Activated naive CD4-positive, alpha-beta T cell treated with anti-CD3 and anti-CD28 coated beads, Interleukin-2, amount 10 ng/mL, durations not matched to agents 7 days and 5 days (primary cell): Measurements from ENCODE around the gene CPNE4.
"Not testable (repeated sequence)": the region's sequence is repeated elsewhere in the genome, so short reads cannot be mapped to it uniquely, and the experiment has no call there.

Experiments used
- CTCF ChIA-PET: fragments of 350-600 bp; sonication (Branson Sonifier 250); formaldehyde crosslinking; loops from one replicate; lab custom pipeline; 2021; ENCODE audit warnings: antibody characterized with exemption; lab: Charles Lee
- DNase-seq: peaks from one replicate; pipeline ENCODE4 v3.0.0-alpha.2; 2020
- H3K27ac Mint-ChIP-seq: one replicate; pipeline ENCODE4 v1.8.0; 2021; ENCODE audit warnings: mild to moderate bottlenecking, moderate library complexity, mixed read lengths
- H3K27me3 Mint-ChIP-seq: one replicate; pipeline ENCODE4 v1.8.0; 2021; ENCODE audit warnings: mild to moderate bottlenecking, mixed read lengths
- H3K36me3 Mint-ChIP-seq: one replicate; pipeline ENCODE4 v1.8.0; 2021; ENCODE audit warnings: mixed read lengths
- H3K4me1 Mint-ChIP-seq: one replicate; pipeline ENCODE4 v1.8.0; 2021; ENCODE audit warnings: mixed read lengths
- H3K4me3 Mint-ChIP-seq: one replicate; pipeline ENCODE4 v1.8.0; 2021; ENCODE audit warnings: mild to moderate bottlenecking, moderate library complexity, mixed read lengths
- H3K9me3 Mint-ChIP-seq: one replicate; pipeline ENCODE4 v1.8.0; 2021; ENCODE audit warnings: mixed read lengths

Gene CPNE4

GRCh38 chr3:131900891-131901290, 133.9 kb downstream of the CPNE4 start:
- Mint-ChIP-seq H3K27ac (no peak overlapping the region), H3K9me3 (no peaks in the 10 kb centered on the region), H3K27me3 (no peaks in the 10 kb centered on the region), H3K36me3 (no peaks in the 10 kb centered on the region), H3K4me1 (no peaks in the 10 kb centered on the region), H3K4me3 (no peak overlapping the region)
- no peak for DNase-seq
- CTCF ChIA-PET, result no interaction called here

DNA sequence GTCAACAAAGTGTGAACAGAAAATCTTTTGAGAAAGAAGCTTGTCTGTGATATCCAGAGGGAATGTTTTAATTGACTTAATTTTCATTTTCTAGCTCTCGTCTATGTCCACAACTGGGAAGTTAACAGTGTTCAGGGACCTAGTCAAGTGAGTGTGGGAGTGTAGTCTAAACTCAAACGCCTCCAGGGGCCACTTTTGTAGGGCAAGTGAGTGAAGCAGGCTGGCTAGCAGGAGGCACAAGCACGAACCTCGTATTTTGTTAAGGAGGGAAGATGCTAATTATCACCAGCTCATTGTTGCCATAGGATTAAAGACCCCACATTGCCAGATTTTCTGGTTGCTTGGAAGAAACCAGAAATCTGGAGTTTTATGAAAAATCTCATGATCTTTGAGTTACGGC, 135.8 kb downstream of the CPNE4 start:
- no peaks in the 10 kb centered on the region for H3K4me1 Mint-ChIP-seq
- no peaks in the 10 kb centered on the region for H3K36me3 Mint-ChIP-seq
- no peak overlapping the region for H3K4me3 Mint-ChIP-seq
- CTCF ChIA-PET, result no interaction called here
- no peaks in the 10 kb centered on the region for H3K9me3 Mint-ChIP-seq
- DNase-seq, result no peak
- no peak overlapping the region for H3K27ac Mint-ChIP-seq
- H3K27me3 Mint-ChIP-seq, result no peaks in the 10 kb centered on the region

DNA sequence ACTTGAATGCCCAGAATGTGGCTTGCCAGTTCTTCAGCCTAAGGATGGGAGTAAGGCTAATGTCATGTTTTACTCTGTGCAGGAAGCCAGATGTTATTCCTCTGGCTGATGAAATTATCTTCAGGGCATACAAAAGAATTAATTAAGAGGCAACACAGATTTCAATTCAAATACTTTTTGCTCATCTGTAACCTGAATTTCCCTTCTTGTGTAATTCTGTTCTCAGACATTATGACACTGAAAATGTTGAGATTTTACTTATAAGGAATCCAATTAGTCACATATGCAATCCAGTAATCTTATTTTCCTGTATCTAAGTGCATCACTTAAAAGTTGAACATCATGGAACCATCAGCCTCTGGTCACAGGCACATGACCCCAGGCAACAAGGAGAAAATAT, 136.5 kb downstream of the CPNE4 start:
- H3K9me3 Mint-ChIP-seq, result no peaks in the 10 kb centered on the region

DNA sequence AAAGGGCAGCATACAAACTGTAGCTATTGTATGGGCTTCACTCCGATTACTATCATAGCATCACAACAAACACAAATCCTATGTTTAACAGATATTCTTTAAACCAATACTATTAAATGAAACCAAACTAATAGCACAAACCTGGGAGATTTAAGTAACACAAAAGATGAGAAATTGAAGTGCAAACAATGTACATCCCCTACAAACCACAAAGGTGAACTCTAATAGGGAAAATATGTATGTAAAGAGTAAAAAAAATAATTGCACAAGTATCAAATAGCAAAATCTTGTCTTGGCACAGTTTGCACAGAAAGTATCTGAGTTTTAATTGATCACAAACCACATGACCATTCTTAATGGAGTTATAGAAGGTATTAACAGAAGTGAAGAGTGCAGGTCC, 138.5 kb downstream of the CPNE4 start:
- Mint-ChIP-seq H3K9me3 (no peaks in the 10 kb centered on the region), H3K4me1 (no peaks in the 10 kb centered on the region), H3K36me3 (no peaks in the 10 kb centered on the region), H3K4me3 (no peak overlapping the region), H3K27me3 (no peaks in the 10 kb centered on the region), H3K27ac (no peak overlapping the region)
- DNase-seq, result no peak
- CTCF ChIA-PET, result no interaction called here

More for the DNA sequence above, 136.5 kb downstream of the CPNE4 start:
- H3K27me3 Mint-ChIP-seq, result no peaks in the 10 kb centered on the region
- H3K4me1 Mint-ChIP-seq, result no peaks in the 10 kb centered on the region
- no peak overlapping the region for H3K27ac Mint-ChIP-seq
- H3K36me3 Mint-ChIP-seq, result no peaks in the 10 kb centered on the region
- H3K4me3 Mint-ChIP-seq, result no peak overlapping the region
- CTCF ChIA-PET, result no interaction called here
- no peak for DNase-seq

- H3K4me3 Mint-ChIP-seq, result no peak overlapping the region
- H3K4me1 Mint-ChIP-seq, result no peaks in the 10 kb centered on the region
- no peaks in the 10 kb centered on the region for H3K9me3 Mint-ChIP-seq
- H3K27me3 Mint-ChIP-seq, result no peaks in the 10 kb centered on the region
- H3K27ac Mint-ChIP-seq, result no peak overlapping the region
- CTCF ChIA-PET, result no interaction called here
- H3K36me3 Mint-ChIP-seq, result no peaks in the 10 kb centered on the region
- no peak for DNase-seq
Measured at GRCh38 chr3:131895766-131896165, 139.0 kb downstream of the CPNE4 start.

GRCh38 chr3:131892331-131892730, 142.5 kb downstream of the CPNE4 start:
- H3K4me3 Mint-ChIP-seq, result no peak overlapping the region
- H3K4me1 Mint-ChIP-seq, result no peaks in the 10 kb centered on the region
- H3K9me3 Mint-ChIP-seq, result no peaks in the 10 kb centered on the region
- H3K36me3 Mint-ChIP-seq, result no peaks in the 10 kb centered on the region
- CTCF ChIA-PET, result interaction anchor here (1.2 kb wide), 1 partner anchor 22 kb away, joined by 3 read pairs; no protein-coding TSS in a partner anchor
- H3K27me3 Mint-ChIP-seq, result no peaks in the 10 kb centered on the region
- no peak for DNase-seq
- no peak overlapping the region for H3K27ac Mint-ChIP-seq

DNA sequence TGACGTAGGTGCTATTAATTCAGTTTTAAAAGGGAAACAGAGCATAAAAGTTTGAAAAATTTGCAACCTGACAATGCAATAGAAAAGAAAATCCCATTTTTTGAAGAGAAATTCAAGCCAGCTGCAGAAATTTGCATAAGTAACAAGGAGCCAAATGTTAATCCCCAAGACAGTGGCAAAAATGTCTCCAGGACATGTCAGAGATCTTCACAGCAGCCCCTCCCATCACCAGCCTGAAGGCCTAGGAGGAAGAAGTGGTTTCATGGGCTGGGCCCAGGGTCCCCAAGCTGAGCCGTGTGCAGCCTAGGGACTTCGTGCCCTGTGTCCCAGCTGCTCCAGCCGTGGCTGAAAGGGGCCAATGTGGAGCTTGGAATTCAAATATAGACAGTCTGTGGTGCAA, 148.9 kb downstream of the CPNE4 start:
- H3K27ac Mint-ChIP-seq, result peak overlapping the region; percentile 25

DNA sequence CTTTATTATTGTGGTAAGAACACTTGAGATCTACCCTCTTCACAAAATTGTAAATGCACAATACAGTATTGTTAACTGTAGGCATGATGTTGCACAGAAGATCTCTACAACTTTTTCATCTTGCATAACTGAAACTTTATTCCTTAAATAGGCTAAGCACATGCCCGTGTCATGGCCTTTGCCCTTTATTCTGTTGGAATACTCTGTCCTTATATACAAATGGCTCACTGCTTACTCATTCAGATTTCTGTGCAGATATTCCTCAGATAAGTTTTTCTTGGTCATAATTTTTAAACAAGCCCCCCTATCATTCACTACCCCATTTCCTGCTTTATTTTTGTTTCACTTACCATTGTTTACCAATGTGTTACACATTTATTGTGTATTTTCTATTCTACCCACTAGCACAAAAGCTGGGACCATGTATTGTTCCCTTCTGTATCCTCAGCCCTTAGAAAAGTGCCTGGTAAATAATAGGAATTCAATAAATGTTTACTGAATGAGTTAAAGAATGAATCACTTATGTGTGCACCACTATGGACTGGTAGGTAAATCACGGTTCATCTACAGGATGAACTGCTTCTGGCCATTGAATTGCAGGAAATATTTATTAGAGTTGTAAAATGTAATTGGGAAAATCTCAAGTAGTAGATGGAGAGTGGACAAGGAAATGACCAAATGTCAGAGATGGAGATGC, 151.0 kb downstream of the CPNE4 start:
- H3K27ac Mint-ChIP-seq, result no peak overlapping the region
- H3K36me3 Mint-ChIP-seq, result no peaks in the 10 kb centered on the region
- no peaks in the 10 kb centered on the region for H3K27me3 Mint-ChIP-seq
- H3K9me3 Mint-ChIP-seq, result no peaks in the 10 kb centered on the region
- DNase-seq, result no peak
- no peak overlapping the region for H3K4me3 Mint-ChIP-seq
- CTCF ChIA-PET, result no interaction called here
- H3K4me1 Mint-ChIP-seq, result no peaks in the 10 kb centered on the region

More for the DNA sequence above, 148.9 kb downstream of the CPNE4 start:
- H3K27me3 Mint-ChIP-seq, H3K4me1 Mint-ChIP-seq, H3K9me3 Mint-ChIP-seq, H3K4me3 Mint-ChIP-seq, CTCF ChIA-PET, H3K36me3 Mint-ChIP-seq, DNase-seq: not testable (repeated sequence)

GRCh38 chr3:131883086-131883485, 151.7 kb downstream of the CPNE4 start:
- no peaks in the 10 kb centered on the region for H3K4me1 Mint-ChIP-seq
- H3K4me3 Mint-ChIP-seq, result no peak overlapping the region
- H3K27ac Mint-ChIP-seq, result no peak overlapping the region
- no peaks in the 10 kb centered on the region for H3K9me3 Mint-ChIP-seq
- H3K27me3 Mint-ChIP-seq, result no peaks in the 10 kb centered on the region
- H3K36me3 Mint-ChIP-seq, result no peaks in the 10 kb centered on the region
- no peak for DNase-seq
- CTCF ChIA-PET, result no interaction called here

GRCh38 chr3:131881777-131882176, 153.0 kb downstream of the CPNE4 start:
- CTCF ChIA-PET, result no interaction called here

GRCh38 chr3:131880948-131881347, 153.9 kb downstream of the CPNE4 start:
- Mint-ChIP-seq H3K4me1 (no peaks in the 10 kb centered on the region), H3K27me3 (no peaks in the 10 kb centered on the region), H3K9me3 (no peaks in the 10 kb centered on the region), H3K36me3 (no peaks in the 10 kb centered on the region), H3K4me3 (no peak overlapping the region), H3K27ac (no peak overlapping the region)
- CTCF ChIA-PET, result no interaction called here
- no peak for DNase-seq

More at GRCh38 chr3:131881777-131882176, 153.0 kb downstream of the CPNE4 start:
- Mint-ChIP-seq H3K9me3 (no peaks in the 10 kb centered on the region), H3K36me3 (no peaks in the 10 kb centered on the region), H3K27ac (no peak overlapping the region), H3K27me3 (no peaks in the 10 kb centered on the region), H3K4me3 (no peak overlapping the region), H3K4me1 (no peaks in the 10 kb centered on the region)
- no peak for DNase-seq

DNA sequence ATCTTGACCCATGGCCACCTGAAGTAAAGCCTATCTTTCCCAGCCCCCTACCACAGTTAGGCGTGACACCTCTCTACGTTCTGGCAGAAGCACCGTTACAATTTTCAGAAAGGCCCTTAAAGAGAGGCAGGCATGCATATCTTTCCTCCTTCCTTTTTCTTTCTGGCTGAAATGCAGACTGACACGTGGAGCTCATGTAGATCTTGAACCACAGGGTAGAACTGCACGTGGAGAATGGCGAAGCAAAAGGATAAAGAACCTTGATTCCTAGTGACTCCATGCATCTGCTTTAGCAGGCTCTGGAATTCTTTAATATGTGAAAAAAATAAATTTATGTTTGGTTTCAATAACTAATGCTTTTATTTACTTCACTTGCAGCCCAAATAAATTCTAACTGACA, 166.6 kb downstream of the CPNE4 start:
- Mint-ChIP-seq H3K27ac (no peak overlapping the region), H3K36me3 (no peaks in the 10 kb centered on the region), H3K4me3 (no peak overlapping the region), H3K9me3 (no peaks in the 10 kb centered on the region), H3K4me1 (no peaks in the 10 kb centered on the region), H3K27me3 (no peaks in the 10 kb centered on the region)
- CTCF ChIA-PET, result no interaction called here
- DNase-seq, result no peak

DNA sequence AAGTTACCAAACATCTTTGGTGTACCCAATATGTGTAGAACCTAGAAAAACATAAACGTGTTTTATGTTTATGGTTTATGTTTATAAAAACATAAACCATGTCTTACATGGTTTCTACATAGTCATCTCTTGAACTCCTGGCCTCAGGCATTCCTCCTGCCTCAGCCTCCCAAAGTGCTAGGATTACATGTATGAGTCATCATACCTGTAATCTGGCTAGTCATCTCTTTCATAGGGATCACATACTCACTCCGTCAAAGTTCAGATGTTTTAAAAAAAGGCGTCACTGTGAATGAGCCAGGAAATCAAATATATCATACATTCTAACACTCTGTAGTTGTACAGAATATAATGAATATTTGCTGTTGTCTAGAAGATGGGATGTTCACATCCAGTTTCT, 178.6 kb downstream of the CPNE4 start:
- Mint-ChIP-seq H3K36me3 (no peaks in the 10 kb centered on the region), H3K4me1 (no peaks in the 10 kb centered on the region), H3K27ac (no peak overlapping the region), H3K27me3 (no peaks in the 10 kb centered on the region), H3K9me3 (no peaks in the 10 kb centered on the region), H3K4me3 (no peak overlapping the region)
- CTCF ChIA-PET, result no interaction called here
- DNase-seq, result no peak

DNA sequence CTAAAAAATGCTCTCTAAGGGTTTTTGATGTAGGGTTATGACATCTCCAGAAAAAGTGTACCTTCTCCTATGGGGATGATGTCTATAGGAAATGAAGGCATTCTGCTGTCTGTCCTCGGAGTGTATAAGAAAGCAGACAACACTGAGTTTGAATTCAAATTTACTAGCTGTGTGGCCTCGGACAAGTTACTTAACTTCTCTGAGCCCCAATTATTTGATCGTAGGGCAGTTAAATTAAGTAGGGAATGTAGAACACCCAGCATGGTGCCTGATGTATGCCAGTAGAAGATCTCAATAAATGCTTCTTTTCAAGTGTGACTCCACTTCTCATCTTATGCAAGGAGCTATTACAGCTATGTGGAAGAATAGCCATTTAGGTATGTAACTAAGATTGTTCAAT, 184.6 kb downstream of the CPNE4 start:
- H3K4me1 Mint-ChIP-seq, result no peaks in the 10 kb centered on the region

DNA sequence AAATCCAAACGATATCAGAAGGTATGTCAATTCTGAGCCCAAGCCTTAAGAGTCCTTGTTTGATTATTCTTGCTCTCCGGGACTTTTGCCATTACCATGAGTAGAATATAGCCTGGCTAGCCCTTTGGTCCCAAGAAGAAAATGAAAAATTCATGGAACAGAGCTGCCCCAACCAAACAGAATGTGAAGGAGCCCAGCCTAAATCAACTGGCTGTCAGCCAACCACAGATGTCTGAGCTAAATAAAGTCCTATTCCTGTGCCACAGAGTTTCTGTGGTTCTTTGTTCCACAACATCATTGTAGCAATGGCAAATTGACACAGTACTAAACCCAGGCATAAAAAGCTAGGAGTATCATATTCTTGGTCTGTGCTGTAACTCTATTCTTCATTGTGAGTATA, 185.2 kb downstream of the CPNE4 start:
- H3K9me3 Mint-ChIP-seq, result no peaks in the 10 kb centered on the region
- CTCF ChIA-PET, result no interaction called here
- DNase-seq, result no peak
- H3K27ac Mint-ChIP-seq, result no peak overlapping the region
- no peak overlapping the region for H3K4me3 Mint-ChIP-seq
- H3K36me3 Mint-ChIP-seq, result no peaks in the 10 kb centered on the region
- no peaks in the 10 kb centered on the region for H3K4me1 Mint-ChIP-seq
- no peaks in the 10 kb centered on the region for H3K27me3 Mint-ChIP-seq

More for the DNA sequence above, 184.6 kb downstream of the CPNE4 start:
- H3K27ac Mint-ChIP-seq, result no peak overlapping the region
- no peaks in the 10 kb centered on the region for H3K36me3 Mint-ChIP-seq
- H3K27me3 Mint-ChIP-seq, result no peaks in the 10 kb centered on the region
- no peaks in the 10 kb centered on the region for H3K9me3 Mint-ChIP-seq
- no peak for DNase-seq
- CTCF ChIA-PET, result no interaction called here
- no peak overlapping the region for H3K4me3 Mint-ChIP-seq
